Measurements from ENCODE around the gene TRPV2.
"Not testable (repeated sequence)": the region's sequence is repeated elsewhere in the genome, so short reads cannot be mapped to it uniquely, and the experiment has no call there.

The TRPV2 gene

DNA sequence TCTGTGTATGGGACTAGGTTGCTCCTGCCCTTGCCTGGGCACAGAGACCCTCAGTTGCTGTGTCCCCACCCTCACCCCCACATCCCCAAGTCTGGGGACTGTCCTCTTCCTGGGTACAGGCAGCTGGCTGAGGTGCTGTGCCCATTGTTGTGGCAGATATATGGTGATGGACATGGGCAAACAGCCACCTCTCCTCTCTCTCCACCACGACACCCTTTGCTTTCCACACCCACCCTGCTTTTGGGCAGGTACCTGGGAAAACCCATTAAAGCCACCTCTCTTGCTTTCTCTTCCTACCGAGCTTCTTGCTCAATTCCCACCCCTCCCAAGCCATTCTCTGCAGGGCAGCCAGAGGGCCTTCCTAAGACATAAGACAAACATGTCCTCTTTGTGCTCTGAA is 21.7 kb downstream of the TRPV2 start:
- DNase-seq, result no peak

DNA sequence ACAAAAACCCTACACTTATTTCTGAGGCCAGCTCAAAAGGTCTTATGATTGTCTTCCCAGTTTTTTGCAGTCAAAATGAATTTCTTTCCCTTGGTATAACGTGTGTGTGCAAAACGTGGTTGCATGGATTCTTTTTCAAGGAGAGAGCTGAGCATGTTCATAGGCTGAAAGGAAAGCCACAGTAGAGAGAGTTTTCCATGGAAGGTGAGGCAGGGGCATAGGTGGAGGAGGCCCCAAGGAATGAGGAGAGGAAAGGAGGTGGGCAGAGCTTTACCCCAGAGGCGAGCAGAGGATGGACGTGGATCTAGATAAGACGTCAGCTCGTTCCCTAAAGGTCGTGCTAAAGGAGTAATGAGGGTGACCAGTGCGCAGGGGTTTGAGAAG is 22.8 kb downstream of the TRPV2 start:
- DNase-seq, result no peak

DNA sequence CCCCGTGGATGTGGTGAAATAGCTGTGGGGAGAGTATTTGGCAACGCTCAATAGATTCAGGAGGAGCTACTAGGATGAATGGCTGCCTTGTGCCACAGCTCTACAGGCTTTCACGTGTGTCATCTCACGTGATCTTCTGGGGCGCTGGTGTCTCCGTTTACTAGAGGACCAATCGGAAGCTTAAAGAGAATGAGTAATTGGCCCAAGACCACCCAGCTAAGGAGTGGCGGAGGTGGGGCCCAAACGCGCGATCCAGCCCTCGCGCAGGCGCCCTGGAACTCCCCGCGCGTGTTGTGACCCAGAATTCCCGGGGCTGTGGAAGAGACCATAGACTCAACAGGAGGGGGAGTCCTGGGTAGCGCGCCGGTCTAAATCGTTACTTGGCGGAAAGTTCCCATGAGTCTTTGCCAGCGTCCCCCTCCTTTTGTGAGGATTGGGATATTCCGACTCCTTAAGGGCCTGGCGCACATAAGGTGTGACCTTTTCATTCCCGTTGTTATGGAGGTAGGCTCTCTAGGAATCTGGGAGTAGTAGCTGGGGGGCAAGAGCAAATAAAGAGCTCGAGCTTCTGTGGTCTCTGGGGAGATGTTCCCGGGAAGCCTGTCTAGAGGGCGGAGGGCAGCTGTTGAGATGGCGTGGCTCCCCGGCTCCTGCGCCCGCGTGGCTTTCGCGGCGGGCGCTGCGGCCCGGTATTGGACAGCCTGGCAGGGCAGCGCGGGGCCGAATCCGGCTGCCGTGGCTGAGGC is 23.4 kb downstream of the TRPV2 start:
- DNase-seq, result peak; percentile 98

DNA sequence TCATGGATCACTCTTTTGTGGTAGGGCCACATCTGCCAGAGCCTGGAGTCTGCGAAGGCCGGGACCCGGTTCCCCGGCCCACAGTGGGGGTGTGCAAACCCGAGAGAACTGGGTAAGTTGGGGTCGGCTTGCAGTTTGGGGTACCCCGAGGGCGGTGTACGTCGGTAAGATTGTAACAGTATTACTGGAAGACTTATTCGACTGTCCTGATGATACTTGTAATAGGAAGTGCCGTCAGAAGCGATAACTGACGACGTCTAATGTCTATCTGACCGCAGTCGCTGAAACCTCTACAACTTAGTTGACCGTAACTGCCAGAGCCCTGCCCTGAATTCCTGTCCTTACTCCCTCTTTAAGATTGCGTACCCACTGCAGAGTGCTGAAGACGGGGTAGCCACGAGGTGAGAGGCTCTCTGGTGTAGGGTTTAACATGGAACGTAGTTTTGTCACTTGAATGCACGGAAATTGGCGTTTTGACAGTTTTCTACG is 24.0 kb downstream of the TRPV2 start:
- peak; percentile 49 for DNase-seq

DNA sequence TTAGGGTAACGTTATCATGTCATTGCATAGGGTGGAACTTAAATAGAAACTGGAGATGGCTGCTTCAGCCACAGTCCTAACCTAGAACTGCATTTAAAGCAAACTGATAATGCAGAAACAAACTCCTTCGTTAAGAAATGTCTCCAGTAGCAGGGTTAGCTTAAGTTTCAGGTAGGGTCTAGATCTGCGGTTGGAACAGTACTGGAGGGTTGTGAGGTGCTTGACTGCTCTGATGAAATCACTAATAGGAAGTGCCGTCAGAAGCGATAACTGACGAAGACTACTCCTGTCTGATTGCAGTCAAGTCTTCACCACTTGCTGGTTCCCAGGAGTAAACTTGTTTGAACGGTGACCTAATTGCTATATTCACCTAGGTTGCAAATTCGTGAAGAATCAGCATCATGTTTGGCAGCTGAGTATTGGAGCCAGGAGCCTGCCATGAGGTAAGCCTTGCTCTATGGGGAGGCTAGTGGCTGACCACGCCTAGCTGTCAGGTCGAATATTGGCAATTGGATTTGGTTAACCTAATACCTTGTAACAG is 24.5 kb downstream of the TRPV2 start:
- peak; percentile 31 for DNase-seq

DNA sequence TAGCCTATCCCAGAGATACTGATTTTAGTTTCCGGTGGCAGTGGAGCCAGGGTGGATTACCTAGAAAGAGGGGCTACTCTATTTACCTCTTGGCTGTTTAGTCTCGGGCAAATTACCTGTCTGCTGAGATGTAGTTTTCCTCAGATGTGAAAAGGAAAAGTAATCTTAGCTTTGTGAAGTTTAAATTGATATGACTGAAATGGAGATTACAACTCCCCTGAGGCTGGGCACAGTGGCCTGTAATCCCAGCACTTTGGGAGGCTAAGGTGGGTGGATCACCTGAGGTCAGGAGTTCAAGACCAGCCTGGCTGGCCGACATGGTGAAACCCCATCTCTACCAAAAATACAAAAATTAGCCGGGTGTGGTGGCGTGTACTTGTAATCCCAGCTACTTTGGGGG is 25.0 kb downstream of the TRPV2 start:
- DNase-seq, result not testable (repeated sequence)

DNA sequence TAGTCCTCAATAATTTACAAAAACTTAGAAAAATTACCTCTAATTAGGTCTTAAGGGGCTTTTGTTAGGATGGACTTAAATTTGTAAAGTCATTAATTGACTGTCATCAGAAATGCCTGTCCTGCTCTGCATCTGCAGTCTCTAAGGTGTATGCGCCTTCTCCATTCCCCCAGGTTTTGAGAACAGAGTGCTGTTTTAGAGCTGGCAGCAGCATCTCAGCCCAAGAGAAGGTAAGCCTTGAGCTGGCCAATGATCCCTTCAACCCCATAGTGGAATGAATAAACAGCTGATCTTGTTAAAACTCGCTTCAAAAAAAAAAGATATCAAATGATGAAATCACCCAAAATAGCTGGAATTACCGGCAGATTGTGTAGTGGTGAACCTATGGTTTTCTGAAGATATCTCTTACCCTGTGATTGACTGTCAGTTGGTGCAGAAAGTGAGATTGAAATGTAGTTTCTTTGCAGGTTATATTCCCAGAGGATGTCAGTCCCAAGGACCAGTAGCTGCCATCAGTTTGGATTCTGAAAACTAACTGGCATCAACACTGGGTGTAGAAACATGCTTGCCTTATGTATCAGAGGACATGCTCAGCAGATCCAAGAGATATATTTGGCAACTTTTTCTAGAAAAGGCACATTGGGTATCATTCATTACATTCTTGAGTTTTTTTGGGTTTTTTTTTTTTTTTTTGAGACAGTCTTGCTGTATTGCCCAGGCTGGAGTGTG is 25.7 kb downstream of the TRPV2 start:
- DNase-seq, result no peak

DNA sequence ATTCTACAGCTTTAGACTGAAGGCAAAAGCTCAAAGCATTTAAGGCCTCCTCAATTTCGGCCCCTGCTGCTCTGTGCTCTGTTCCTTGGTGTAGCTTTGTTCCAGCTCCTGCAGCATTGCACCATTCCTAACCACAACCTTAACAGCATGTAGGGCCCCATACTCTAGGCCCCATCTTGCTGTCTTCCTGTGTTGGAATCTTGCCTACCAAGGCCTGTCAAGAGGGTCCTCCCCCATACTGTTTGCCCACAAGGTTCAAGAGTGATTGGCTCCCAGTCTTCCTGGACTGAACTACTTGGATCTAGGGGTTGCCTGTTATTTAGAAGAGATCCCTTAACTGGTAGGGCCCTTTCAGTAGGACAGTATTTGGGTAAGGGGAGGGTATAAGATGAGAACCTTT is 26.8 kb downstream of the TRPV2 start:
- no peak for DNase-seq

DNA sequence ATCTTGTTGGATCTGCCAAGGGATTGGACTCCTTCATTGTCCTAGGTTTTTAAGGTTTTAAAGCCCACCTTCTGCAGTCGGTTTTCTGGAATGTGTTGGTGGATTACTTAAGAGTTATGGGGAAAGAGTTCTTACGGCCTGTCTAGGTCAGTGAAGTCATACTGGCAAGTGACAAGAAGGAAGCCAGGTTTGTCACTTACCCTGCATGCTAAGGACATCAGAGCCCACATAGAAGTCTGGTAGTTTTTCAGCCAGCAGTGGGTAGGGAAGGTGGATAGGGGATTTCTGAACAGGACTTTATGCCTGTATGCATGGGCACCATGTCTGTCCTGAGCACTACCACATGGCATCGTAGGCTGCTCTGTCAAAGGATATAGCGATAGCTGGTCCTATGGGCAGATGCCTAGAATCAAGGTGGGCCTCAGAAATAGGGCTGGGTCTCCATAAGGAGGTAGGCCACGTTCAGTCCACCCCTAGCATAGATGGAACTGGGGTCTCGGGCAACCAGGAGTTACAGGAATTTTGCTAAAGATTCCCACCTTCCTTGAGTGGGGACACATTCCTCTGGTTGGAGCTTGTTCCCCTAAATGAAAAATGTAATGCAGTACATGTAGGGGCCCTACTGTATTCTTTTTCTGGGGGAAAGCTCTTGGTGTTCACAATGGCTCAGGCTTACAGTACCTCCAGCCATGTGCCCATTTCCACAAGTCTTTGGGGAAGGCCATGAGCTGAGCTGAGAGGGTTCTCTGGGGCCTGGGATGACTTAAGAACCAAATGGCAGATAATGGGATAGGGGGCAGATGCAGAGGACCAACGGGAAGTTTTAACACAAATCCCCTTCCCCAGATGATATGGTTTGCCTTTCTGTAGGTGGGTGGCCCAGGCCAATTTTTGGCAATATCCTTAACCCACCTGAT is 27.5 kb downstream of the TRPV2 start:
- DNase-seq, result no peak

DNA sequence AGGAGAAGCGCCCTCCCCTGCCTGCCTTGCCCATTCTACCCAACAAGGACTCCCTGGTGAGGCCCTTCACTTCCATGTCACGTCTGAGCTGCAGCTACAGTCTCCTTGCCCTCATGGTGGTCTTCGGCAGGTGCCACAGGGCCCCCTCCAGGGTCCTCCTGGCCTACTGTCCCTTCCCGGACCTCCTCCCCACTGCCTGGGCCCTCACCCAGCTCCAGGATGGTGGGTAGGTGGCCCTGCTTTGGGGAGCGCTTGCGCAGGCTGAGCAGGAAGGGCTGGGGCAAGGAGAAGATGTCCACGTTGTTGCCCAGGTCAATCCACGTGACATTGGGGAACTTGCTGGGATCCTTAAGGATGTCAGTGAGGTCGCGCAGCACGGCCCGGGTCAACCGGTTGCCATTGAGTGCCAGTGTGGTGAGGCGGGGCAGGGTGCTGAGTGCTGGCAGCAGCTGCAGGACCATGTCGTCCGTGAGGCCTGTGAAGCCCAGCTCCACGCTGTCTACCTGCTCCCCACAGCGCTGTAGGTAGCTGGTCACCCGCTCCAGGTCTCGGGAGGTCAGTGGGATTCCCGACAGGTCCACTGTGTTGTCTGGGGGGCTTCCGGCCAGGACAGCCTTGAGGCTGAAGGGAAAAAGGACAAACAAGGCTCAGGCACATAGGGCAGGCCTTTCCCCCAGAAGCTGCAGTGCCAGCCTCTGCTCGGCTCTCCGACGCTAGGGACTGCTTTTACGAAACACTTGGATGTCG is 28.3 kb downstream of the TRPV2 start:
- DNase-seq, result no peak

DNA sequence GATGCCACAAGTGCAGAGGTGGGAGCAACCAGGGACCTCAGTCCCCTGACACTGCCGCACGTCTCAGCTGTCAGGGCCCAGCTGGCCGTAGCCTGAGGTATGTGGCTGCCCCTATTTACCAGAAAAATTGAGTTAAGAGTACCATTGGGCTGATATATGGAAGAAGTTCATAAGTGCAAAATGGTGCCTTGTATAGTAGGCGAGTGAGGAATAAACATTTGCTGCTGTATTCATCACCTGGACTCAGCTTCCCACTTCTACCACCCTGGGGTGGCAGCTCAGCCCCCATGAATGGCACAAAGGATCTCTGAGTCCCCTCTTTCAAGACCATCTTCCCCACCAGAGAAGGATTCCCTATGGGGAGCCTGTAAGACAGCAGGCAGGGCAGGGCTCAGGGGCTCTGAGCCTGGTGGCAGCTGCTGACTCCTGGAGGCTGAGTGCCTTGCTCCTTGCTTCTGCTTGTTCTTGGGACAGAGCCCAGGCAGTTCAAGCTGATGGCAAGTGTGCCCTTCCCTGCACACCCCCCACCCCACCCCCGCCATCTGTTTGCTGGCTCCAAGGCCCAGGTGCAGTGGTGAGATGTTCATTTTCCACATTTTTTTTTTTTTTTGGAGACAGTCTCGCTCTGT is 29.0 kb downstream of the TRPV2 start:
- no peak for DNase-seq

DNA sequence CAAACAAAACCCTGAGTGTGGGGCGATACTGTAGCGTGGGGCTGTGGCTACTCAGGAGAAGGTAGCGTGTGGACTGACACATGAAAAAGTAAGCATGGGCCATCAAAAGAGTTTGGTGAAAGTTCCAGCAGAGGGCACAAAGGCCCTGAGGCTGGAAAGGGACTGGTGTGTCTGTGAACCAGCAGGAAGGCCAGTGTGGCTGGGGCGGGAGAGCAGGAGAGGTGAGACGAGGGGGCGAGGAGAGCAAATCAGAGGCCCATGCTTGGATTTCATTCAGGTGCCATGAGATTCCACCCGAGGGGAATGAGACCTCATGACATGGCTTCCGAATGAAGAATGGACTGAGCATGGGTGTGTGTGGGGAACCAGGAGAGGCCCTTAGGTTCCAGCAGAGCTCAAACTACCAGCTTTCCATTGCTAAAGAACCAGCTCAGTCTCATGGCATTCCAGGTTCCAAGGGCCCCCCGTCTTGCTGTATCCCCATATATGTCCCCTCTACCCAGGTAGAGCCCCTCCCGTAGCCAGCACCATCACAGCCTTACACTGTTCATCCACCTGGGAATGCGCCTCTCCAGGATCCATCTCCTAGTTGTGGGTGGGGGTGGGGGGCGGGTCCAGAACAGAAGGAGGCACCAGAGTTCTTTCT is 31.1 kb downstream of the TRPV2 start:
- no peak for DNase-seq

DNA sequence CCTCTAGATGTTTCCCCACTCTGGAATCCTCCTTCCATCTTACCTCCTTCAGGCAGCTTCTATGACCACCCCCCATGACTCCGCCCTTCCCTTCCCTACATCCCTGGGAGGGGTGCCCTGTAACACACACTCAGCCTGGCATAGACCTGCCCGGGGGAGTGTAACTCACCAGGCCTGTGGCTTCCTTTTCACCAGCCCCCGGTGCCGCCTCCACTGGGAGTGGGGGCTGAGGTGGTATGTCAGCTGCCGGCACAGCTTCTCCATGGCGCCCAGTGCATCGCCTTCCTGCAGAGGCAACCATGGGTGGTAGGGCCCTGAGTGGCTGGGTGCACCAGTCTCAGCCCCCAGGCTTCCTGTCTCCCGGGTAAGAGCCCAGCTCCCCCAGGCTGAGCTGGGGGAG is 32.3 kb downstream of the TRPV2 start:
- DNase-seq, result no peak

DNA sequence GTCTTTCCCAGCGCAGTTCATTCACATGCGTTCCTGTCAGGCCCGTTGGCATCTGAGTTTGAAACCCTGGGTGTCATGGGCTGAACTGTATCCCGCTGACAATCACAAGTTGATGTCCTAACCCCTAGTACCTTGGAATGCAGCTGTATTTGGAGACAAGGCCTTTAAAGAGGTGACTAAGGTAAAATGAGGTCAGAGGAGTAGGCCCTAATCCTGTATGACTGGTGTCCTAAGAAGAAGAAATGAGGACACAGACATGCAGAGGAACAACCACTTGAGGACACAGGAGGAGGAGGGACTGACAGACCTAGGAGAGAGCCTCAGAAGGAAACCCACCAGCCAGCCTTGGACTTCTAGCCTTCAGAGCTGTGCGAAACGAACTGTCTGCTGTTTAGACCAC is 33.1 kb downstream of the TRPV2 start:
- DNase-seq, result no peak

DNA sequence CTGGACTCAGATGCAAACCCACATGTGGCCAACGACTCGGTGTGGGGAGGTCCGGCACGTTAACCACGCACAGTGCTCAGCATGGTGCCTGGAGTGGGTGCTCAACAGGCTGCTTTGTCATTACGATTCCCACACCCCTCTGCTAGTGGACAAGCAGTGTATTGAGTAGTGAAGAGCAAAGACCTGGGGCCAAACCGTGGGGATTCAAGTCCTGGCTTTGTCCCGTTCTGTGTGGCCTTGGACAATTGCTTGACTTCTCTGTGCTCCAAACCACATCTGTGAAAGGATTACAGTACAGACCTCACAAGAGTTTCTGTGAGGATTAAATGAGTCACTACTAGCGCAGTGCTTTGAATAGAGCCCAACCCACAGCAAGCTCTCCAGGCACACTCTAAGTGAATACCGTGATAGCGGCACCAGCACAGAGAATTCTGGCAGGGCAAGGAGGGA is 33.8 kb downstream of the TRPV2 start:
- no peak for DNase-seq

DNA sequence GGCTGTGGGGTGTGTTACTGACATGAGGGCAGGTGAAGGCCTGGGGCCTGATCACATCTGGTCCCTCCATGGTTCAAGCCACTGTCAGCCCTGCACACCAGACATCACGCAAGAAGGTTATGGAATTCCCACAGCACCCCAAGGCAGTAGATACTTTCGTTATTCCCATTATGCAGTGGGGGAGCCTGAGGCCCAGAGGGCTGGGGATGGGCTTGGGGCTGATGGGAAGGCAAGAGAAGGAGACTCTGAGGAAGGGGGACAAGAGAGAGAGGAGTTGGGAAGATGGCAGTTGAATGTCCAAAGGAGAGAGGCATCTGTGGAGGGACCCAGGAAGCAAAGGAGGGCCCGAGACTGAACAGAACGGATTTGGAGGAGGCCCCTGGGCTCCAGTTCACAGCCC is 34.7 kb downstream of the TRPV2 start:
- no peak for DNase-seq

DNA sequence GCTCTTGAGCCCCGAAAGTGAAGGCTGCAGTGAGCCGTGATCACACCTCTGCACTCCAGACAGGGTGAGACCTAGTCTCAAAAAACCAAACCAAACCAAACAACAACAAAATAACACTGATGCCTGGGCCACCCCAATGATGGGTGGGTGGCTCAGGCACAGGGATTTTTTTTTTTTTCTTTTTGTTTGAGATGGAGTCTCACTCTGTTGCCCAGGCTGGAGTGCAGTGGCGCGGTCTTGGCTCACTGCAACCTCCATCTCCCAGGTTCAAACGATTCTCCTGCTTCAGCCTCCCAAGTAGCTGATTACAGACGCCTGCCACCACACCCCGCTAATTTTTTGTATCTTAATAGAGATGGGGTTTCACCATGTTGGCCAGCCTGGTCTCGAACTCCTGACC is 36.9 kb downstream of the TRPV2 start:
- DNase-seq, result not testable (repeated sequence)

DNA sequence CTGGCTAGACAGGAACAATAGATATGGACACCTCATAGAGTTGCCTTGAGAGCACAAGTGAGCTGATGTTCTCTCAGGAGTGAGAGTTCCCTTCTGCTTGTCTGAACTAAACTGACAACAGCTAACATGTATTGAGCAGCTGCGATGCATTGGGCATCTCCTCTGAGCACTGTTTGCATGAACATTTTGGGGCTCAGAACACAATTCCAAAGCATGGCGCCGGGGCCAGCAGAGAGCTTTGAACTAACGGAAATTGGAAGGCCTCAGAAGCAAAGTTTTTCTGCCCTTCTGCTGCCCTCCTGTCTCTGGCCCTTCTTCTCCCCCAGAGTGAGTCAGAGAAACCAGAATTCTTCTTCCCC is 38.1 kb downstream of the TRPV2 start:
- no peak for DNase-seq

DNA sequence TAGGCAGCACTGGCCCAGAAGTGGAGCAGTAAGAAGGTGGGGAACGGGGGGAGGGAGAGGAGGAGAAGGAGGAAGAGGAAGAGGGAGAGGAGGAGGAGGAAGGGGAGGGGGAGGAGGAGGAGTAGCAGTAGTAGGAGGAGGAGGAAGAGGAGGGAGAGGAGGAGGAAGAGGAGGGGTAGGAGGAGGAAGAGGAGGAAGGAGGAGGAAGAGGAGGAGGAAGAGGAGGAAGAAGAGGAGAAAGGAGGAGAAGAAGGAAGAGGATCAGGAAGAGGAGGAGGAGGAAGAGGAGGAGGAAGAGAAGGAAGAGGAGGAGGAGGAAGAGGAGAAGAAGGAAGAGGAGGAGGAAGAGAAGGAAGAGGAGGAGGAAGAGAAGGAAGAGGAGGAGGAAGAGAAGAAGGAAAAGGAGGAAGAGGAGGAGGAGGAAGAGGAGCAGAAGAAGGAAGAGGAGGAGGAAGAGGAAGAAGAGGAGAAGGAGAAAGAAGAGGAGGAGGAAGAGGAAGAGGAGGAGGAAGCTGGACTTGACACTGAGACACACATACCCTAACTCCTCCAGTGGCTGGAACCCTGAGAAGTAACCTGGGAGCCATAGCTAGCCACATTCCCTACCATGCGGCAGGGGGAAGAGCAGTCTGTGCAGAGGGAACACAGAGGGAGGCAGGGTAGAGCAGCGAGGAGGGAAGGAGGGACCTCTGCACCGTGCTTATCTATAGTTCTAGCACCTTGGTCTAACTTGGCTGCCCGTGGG is 40.8 kb downstream of the TRPV2 start:
- DNase-seq, result no peak

DNA sequence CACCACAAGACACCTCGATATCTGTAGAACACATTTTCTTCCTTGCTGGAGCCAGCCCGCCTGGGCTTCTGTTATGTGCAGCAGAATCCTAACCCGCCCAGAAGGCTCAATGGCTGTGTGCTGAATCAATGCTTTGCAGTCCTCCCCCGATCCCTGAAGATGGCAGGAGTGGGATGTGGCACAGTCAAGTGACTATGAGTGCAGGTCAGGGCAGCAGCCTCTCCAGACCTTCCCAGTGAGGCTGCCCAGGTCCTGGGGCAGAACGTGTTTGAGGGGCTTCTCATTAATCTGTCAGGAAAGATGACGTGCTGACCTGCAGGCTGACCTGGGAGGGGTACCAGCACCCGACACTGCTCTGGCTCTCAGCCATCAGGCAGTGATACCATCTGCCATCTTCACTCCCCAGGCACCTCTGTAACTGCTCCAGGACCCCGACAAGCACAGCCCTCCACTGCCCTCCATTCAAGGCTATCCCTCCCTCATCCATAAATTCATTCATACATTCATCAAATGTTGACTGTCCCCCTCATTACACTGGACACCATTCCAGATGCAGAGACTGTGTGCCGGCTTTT is 41.5 kb downstream of the TRPV2 start:
- no peak for DNase-seq

Data from suppressor macrophage treated with lipopolysaccharide for 4 hours (primary cell).